T-cell (primary cell): Measurements from ENCODE around the gene AXIN1. TPM values are rescaled to one million over a fixed set of nuclear protein-coding genes. Genes with fewer than 3 reads are reported as not detected.
"Not testable (repeated sequence)": the region's sequence is repeated elsewhere in the genome, so short reads cannot be mapped to it uniquely, and the experiment has no call there.

Experiments
- ATAC-seq, 4 experiments: fragments of 200-7000 bp in 3 of 4; fragments of 150-1000 bp in 1 of 4; cut with Tn5 transposase; replicated peaks in 1 of 4; 1 replicate in 3 of 4; 2 replicates in 1 of 4; pipeline ENCODE4 v1.10.0; 2021; ENCODE audit warnings: moderate library complexity in 3 of 4, mild to moderate bottlenecking in 2 of 4, moderate number of reproducible peaks in 1 of 4
- CTCF ChIA-PET, 2 donors: fragments of 300-600 bp; sonication (Branson Sonifier 250); formaldehyde crosslinking; loops; one replicate each; lab custom pipeline; 2022; ENCODE audit warnings: antibody characterized with exemption in 2 of 2; lab: Charles Lee
- POLR2A ChIA-PET, 2 donors: fragments of 300-600 bp; sonication (Branson Sonifier 250); formaldehyde crosslinking; loops; one replicate each; lab custom pipeline; 2022; ENCODE audit warnings: antibody characterized with exemption in 2 of 2; lab: Charles Lee
- DNase-seq, 35 experiments: peaks; one replicate each; pipeline versions ENCODE4 v3.0.0 to v3.0.0-alpha.2; 2013 to 2023
- H3K27ac ChIP-seq: one replicate; pipeline ENCODE4 v1.5.1; 2013; ENCODE audit warnings: low read length
- H3K27me3 ChIP-seq, 2 experiments: replicated peaks in 1 of 2; 1 replicate in 1 of 2; 2 replicates in 1 of 2; pipeline versions ENCODE4 v1.6.1 to v1.7.0; 2013; ENCODE audit warnings: low read length in 1 of 2, mixed read lengths in 1 of 2; ENCODE audit not compliant: control insufficient read depth in 2 of 2, insufficient read depth in 2 of 2; ENCODE audit errors: extremely low read depth in 1 of 2
- H3K36me3 ChIP-seq, 2 donors: 1 replicate in 1 of 2; 2 replicates in 1 of 2; pipeline versions ENCODE4 v1.6.1 to v1.7.0; 2013; ENCODE audit warnings: low read length in 1 of 2; ENCODE audit not compliant: control insufficient read depth in 2 of 2, insufficient read depth in 1 of 2; ENCODE audit errors: extremely low read depth in 1 of 2
- H3K4me1 ChIP-seq, 2 experiments: 1 replicate in 1 of 2; 2 replicates in 1 of 2; pipeline versions ENCODE4 v1.6.1 to v1.7.0; 2013; ENCODE audit warnings: low read length in 2 of 2, mixed read lengths in 1 of 2; ENCODE audit not compliant: insufficient read depth in 2 of 2, control insufficient read depth in 1 of 2; ENCODE audit errors: extremely low read depth in 1 of 2
- H3K4me3 ChIP-seq, 2 donors: 1 replicate in 1 of 2; 2 replicates in 1 of 2; pipeline versions ENCODE4 v1.5.1 to v1.7.0; 2013; ENCODE audit warnings: mild to moderate bottlenecking in 2 of 2, low read length in 1 of 2, moderate library complexity in 1 of 2; ENCODE audit not compliant: control insufficient read depth in 1 of 2; ENCODE audit errors: extremely low read depth in 1 of 2
- H3K9me3 ChIP-seq: 2 replicates; pipeline ENCODE4 v1.7.0; 2013
- H3K27ac Mint-ChIP-seq, 2 donors: one replicate each; pipeline ENCODE4 v1.8.0; 2020 to 2021; ENCODE audit warnings: mild to moderate bottlenecking in 2 of 2, mixed read lengths in 2 of 2
- H3K27me3 Mint-ChIP-seq, 2 donors: one replicate each; pipeline ENCODE4 v1.8.0; 2021 to 2022; ENCODE audit warnings: mixed read lengths in 2 of 2
- H3K36me3 Mint-ChIP-seq: one replicate; pipeline ENCODE4 v1.8.0; 2021; ENCODE audit warnings: mixed read lengths
- H3K4me1 Mint-ChIP-seq, 3 donors: one replicate each; pipeline ENCODE4 v1.8.0; 2020 to 2022; ENCODE audit warnings: mixed read lengths in 3 of 3, mild to moderate bottlenecking in 1 of 3
- H3K4me3 Mint-ChIP-seq, 3 donors: one replicate each; pipeline ENCODE4 v1.8.0; 2020 to 2022; ENCODE audit warnings: mild to moderate bottlenecking in 3 of 3, mixed read lengths in 3 of 3, moderate library complexity in 3 of 3
- H3K9me3 Mint-ChIP-seq, 3 donors: one replicate each; pipeline ENCODE4 v1.8.0; 2020 to 2022; ENCODE audit warnings: mixed read lengths in 3 of 3
- WGBS: methylation state at CpG from one replicate; pipeline ENCODE4 v1.1.5; 2013; ENCODE audit warnings: missing lambda C conversion rate; ENCODE audit not compliant: insufficient coverage; 5-methylcytosine and 5-hydroxymethylcytosine counted together
- total RNA-seq, 35 experiments: library from RNA in 6 of 35; stranded (reverse) in 6 of 35; fragments of 120-200 nt in 1 of 35; gene quantifications; one replicate each; pipeline versions ENCODE4 v1.2.1 to v1.2.4 and lab custom pipeline; 2013 to 2026

The AXIN1 gene
- total RNA-seq, 5 donors from 2014 or later (not counting 1 experiment from before 2014, with no cell fraction given): 38.5 to 58.9 (median 50.4) TPM

GRCh38 chr16:350203-350602, 2.3 kb downstream of the AXIN1 start:
- no CpG with 5 or more reads among the region's 8 CpGs for WGBS
- peaks cover 4 to 26% of the 10 kb centered on the region in 2 donors for H3K36me3 ChIP-seq
- ChIA-PET CTCF (no interaction called here), POLR2A (no interaction called here)
- peaks cover 25% of the 10 kb centered on the region for H3K36me3 Mint-ChIP-seq
- no peaks in the 10 kb centered on the region for H3K27me3 Mint-ChIP-seq
- peak overlapping the region; percentile 82 to 86 (median 82) for H3K4me3 Mint-ChIP-seq
- no peak overlapping the region for H3K27ac ChIP-seq
- DNase-seq (no peak), ATAC-seq (no peak)
- H3K4me1 ChIP-seq: peaks cover 14 to 80% of the 10 kb centered on the region in 2 experiments
- H3K4me3 ChIP-seq: no peak overlapping the region
- H3K9me3 Mint-ChIP-seq: no peaks in the 10 kb centered on the region
- H3K4me1 Mint-ChIP-seq: peaks cover 73 to 76% (median 75%) of the 10 kb centered on the region in 3 donors
- no peaks in the 10 kb centered on the region for H3K27me3 ChIP-seq
- peak overlapping the region in 1 of 2 donors; percentile 8 for H3K27ac Mint-ChIP-seq
- no peaks in the 10 kb centered on the region for H3K9me3 ChIP-seq

DNA sequence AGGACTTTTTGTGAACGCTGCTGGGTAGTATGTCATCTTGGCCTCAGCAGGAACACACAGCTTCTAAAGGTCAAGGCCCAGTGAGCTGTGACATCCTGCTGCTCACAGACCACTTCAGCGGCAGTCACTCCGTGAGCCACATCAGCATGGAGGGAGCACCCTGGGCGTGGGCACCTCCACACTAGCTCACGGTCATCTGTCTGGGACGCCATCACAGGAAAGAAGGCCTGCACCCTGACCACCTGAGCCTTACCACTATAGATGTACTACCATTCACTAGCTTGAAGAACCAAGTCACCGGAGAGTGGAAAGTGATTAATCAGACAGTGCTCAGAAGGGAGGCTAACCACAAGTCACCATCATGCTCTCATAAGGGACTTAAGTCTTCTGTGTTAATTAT, 3.3 kb downstream of the AXIN1 start:
- Mint-ChIP-seq H3K36me3 (peaks cover 31% of the 10 kb centered on the region), H3K27ac (peak overlapping the region in 1 of 2 donors; percentile 11)

GRCh38 chr16:348495-348894, 4.0 kb downstream of the AXIN1 start:
- CTCF ChIA-PET: interaction anchor here in 1 of 2 donors (1.5 kb wide), 1 partner anchor 14 kb away, joined by 3 read pairs; no protein-coding TSS in a partner anchor
- peaks cover 9 to 43% of the 10 kb centered on the region in 2 donors for H3K36me3 ChIP-seq
- H3K9me3 ChIP-seq, H3K27me3 Mint-ChIP-seq, H3K4me3 ChIP-seq, ATAC-seq, POLR2A ChIA-PET, H3K27me3 ChIP-seq, H3K9me3 Mint-ChIP-seq, DNase-seq, H3K27ac ChIP-seq, H3K27ac Mint-ChIP-seq: not testable (repeated sequence)
- WGBS: 94% methylated on average over 5 of the region's 10 CpGs
- peak overlapping the region in 1 of 3 donors; percentile 22 for H3K4me3 Mint-ChIP-seq
- peaks cover 4 to 73% of the 10 kb centered on the region in 2 experiments for H3K4me1 ChIP-seq
- H3K36me3 Mint-ChIP-seq: peaks cover 31% of the 10 kb centered on the region
- peaks cover 68 to 70% (median 70%) of the 10 kb centered on the region in 3 donors for H3K4me1 Mint-ChIP-seq

More for the DNA sequence above, 3.3 kb downstream of the AXIN1 start:
- ATAC-seq (no peak), DNase-seq (no peak)
- ChIA-PET CTCF (interaction anchor here in 1 of 2 donors (1.5 kb wide), 1 partner anchor 13 kb away, joined by 3 read pairs; no protein-coding TSS in a partner anchor), POLR2A (no interaction called here)
- no peaks in the 10 kb centered on the region for H3K27me3 ChIP-seq
- H3K9me3 ChIP-seq: no peaks in the 10 kb centered on the region
- H3K27me3 Mint-ChIP-seq: no peaks in the 10 kb centered on the region
- peaks cover 72 to 73% (median 72%) of the 10 kb centered on the region in 3 donors for H3K4me1 Mint-ChIP-seq
- H3K27ac ChIP-seq: no peak overlapping the region
- WGBS: 76% methylated on average over 4 of the region's 7 CpGs
- no peaks in the 10 kb centered on the region for H3K9me3 Mint-ChIP-seq
- H3K4me1 ChIP-seq: peaks cover 6 to 79% of the 10 kb centered on the region in 2 experiments
- H3K36me3 ChIP-seq: peaks cover 9 to 35% of the 10 kb centered on the region in 2 donors
- H3K4me3 Mint-ChIP-seq: peak overlapping the region in 1 of 3 donors; percentile 11
- H3K4me3 ChIP-seq: no peak overlapping the region

DNA sequence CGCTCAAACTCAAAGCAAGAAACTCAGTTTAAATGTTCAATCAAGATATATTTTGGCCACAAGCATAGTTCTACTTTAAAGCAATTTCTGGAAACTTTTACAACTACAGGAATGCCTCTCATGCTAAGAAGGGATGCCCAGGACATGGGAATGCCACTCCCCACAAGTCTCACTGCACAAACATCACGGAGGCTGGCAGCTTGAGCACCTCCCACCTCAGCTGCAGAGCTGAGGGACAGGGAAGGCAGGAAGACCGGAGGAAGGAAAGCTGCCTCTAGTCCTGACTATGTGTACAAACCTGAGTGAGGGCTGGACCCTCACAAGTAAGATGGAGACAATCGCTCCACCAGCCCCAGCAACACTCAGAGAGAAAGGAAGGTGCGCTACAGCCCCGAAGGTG, 5.3 kb downstream of the AXIN1 start:
- no peak for ATAC-seq
- Histone ChIP-seq H3K4me3 (no peak overlapping the region), H3K36me3 (peaks cover 11 to 51% of the 10 kb centered on the region in 2 donors), H3K27ac (no peak overlapping the region), H3K4me1 (peaks cover 8 to 80% of the 10 kb centered on the region in 2 experiments), H3K9me3 (no peaks in the 10 kb centered on the region), H3K27me3 (no peaks in the 10 kb centered on the region)
- H3K27ac Mint-ChIP-seq: no peak overlapping the region
- CTCF ChIA-PET: interaction anchor here in 1 of 2 donors (0.6 kb wide), 1 partner anchor 150 kb away, joined by 5 read pairs; no protein-coding TSS in a partner anchor
- no peak overlapping the region for H3K4me3 Mint-ChIP-seq
- H3K4me1 Mint-ChIP-seq: peaks cover 79 to 83% (median 80%) of the 10 kb centered on the region in 3 donors
- POLR2A ChIA-PET: no interaction called here
- H3K9me3 Mint-ChIP-seq: no peaks in the 10 kb centered on the region
- DNase-seq: no peak
- WGBS: 100% methylated on average over 2 of the region's 6 CpGs
- H3K36me3 Mint-ChIP-seq: peaks cover 40% of the 10 kb centered on the region
- H3K27me3 Mint-ChIP-seq: no peaks in the 10 kb centered on the region

GRCh38 chr16:346587-346986, 5.9 kb downstream of the AXIN1 start:
- DNase-seq (no peak), ATAC-seq (no peak)
- Histone ChIP-seq H3K4me1 (peaks cover 8 to 80% of the 10 kb centered on the region in 2 experiments), H3K27ac (no peak overlapping the region), H3K27me3 (no peaks in the 10 kb centered on the region), H3K36me3 (peaks cover 12 to 51% of the 10 kb centered on the region in 2 donors), H3K9me3 (no peaks in the 10 kb centered on the region), H3K4me3 (no peak overlapping the region)
- over 99% methylated on average over 12 of the region's 15 CpGs for WGBS
- Mint-ChIP-seq H3K4me1 (peaks cover 85 to 89% (median 86%) of the 10 kb centered on the region in 3 donors), H3K27me3 (no peaks in the 10 kb centered on the region), H3K4me3 (peak overlapping the region in 1 of 3 donors; percentile 8), H3K9me3 (no peaks in the 10 kb centered on the region), H3K27ac (no peak overlapping the region), H3K36me3 (peaks cover 43% of the 10 kb centered on the region)
- ChIA-PET POLR2A (no interaction called here), CTCF (no interaction called here)

GRCh38 chr16:345772-346171, 6.8 kb downstream of the AXIN1 start:
- H3K36me3 ChIP-seq: peaks cover 12 to 51% of the 10 kb centered on the region in 2 donors
- H3K27ac ChIP-seq: no peak overlapping the region
- Mint-ChIP-seq H3K27me3 (no peaks in the 10 kb centered on the region), H3K4me1 (peaks cover 83 to 84% (median 84%) of the 10 kb centered on the region in 3 donors), H3K36me3 (peaks cover 43% of the 10 kb centered on the region), H3K4me3 (peak overlapping the region in 1 of 3 donors; percentile 8), H3K27ac (peak overlapping the region in 1 of 2 donors; percentile 66), H3K9me3 (no peaks in the 10 kb centered on the region)
- ChIA-PET CTCF (no interaction called here), POLR2A (interaction anchor here in 1 of 2 donors (0.6 kb wide), 1 partner anchor 61 kb away, joined by 4 read pairs; no protein-coding TSS in a partner anchor)
- H3K4me3 ChIP-seq: no peak overlapping the region
- no peaks in the 10 kb centered on the region for H3K9me3 ChIP-seq
- DNase-seq (no peak), ATAC-seq (no peak)
- H3K27me3 ChIP-seq: no peaks in the 10 kb centered on the region
- peaks cover 8 to 76% of the 10 kb centered on the region in 2 experiments for H3K4me1 ChIP-seq
- no CpG with 5 or more reads among the region's 11 CpGs for WGBS
